Skin of body (tissue), 2 donors: Measurements from ENCODE around the gene SDF4. TPM values are rescaled to one million over a fixed set of nuclear protein-coding genes. Genes with fewer than 3 reads are reported as not detected.
A peak's percentile ranks its signal among the peaks of the same experiment; 100 is the strongest.

Experiments
- DNase-seq: peaks from one replicate; lab custom pipeline; 2025; lab: John Stamatoyannopoulos, UW
- total RNA-seq: library from RNA; depleted of rRNA; stranded (reverse); fragments of >200 nt; gene quantifications from one replicate; pipeline ENCODE4 v1.2.3, GENCODE V29; 2014

SDF4 gene
- 40.8 TPM for total RNA-seq

GRCh38 chr1:1231400-1232207 lies at the start of gene SDF4:
TSS of gene SDF4 (minus strand) at chr1:1232001. CDS start at chr1:1228772, 3,229 bp downstream.
- peak; percentile 93 for DNase-seq

- DNase-seq: no peak
Measured at GRCh38 chr1:1280782-1281481, 49.1 kb upstream of the SDF4 start.

- no peak for DNase-seq
Measured at GRCh38 chr1:1279028-1279427, 47.2 kb upstream of the SDF4 start.

- DNase-seq: no peak
Measured at GRCh38 chr1:1278620-1279019, 46.8 kb upstream of the SDF4 start.

- no peak for DNase-seq
Measured at GRCh38 chr1:1275836-1276235, 44.0 kb upstream of the SDF4 start.

- DNase-seq: no peak
Measured at GRCh38 chr1:1274931-1275431, 43.2 kb upstream of the SDF4 start.

- no peak for DNase-seq
Measured at GRCh38 chr1:1274299-1274930, 42.6 kb upstream of the SDF4 start.

- DNase-seq: peak; percentile 81
Measured at GRCh38 chr1:1273512-1274298, 41.9 kb upstream of the SDF4 start, which contains the start of gene UBE2J2. TSS of gene UBE2J2 (minus strand) at chr1:1273854. CDS start at chr1:1267992, 5,862 bp downstream.

- no peak for DNase-seq
Measured at GRCh38 chr1:1273209-1273511, 41.4 kb upstream of the SDF4 start.

- no peak for DNase-seq
Measured at GRCh38 chr1:1272341-1273208, 40.8 kb upstream of the SDF4 start.

GRCh38 chr1:1270813-1271212 lies 39.0 kb upstream of the SDF4 start:
- no peak for DNase-seq

GRCh38 chr1:1268284-1268682 lies 36.5 kb upstream of the SDF4 start:
- no peak for DNase-seq

GRCh38 chr1:1267488-1268283 lies 35.9 kb upstream of the SDF4 start:
- DNase-seq: no peak

- DNase-seq: peak; percentile 9
Measured at GRCh38 chr1:1264868-1265272, 33.1 kb upstream of the SDF4 start.

- DNase-seq: no peak
Measured at GRCh38 chr1:1264026-1264425, 32.2 kb upstream of the SDF4 start.

- DNase-seq: no peak
Measured at GRCh38 chr1:1262758-1263157, 31.0 kb upstream of the SDF4 start.

GRCh38 chr1:1262071-1262470 lies 30.3 kb upstream of the SDF4 start:
- no peak for DNase-seq

GRCh38 chr1:1260843-1261560 lies 29.2 kb upstream of the SDF4 start:
- no peak for DNase-seq
